Cardiac fibroblast (primary cell): Measurements from ENCODE around the gene WDR74.

Experiments
- DNase-seq, 2 donors: peaks; one replicate each; pipeline versions ENCODE4 v3.0.0 to v3.0.0-alpha.2; 2010; ENCODE audit warnings: low read depth in 2 of 2
- H3K4me3 ChIP-seq, 2 donors: replicated peaks in 1 of 2; 1 replicate in 1 of 2; 2 replicates in 1 of 2; pipeline ENCODE4 v1.5.1; 2011; ENCODE audit warnings: low read depth in 2 of 2, low read length in 2 of 2, mild to moderate bottlenecking in 2 of 2, moderate library complexity in 1 of 2
- CTCF ChIP-seq: IDR thresholded peaks from one replicate; pipeline ENCODE4 v1.5.1; 2011; ENCODE audit warnings: low read depth, mild to moderate bottlenecking, low read length, inconsistent platforms

Gene WDR74

GRCh38 chr11:62816557-62816956, 22.8 kb downstream of the WDR74 start:
- H3K4me3 ChIP-seq, result no peak overlapping the region
- DNase-seq, result no peak
- TF ChIP-seq CTCF, result no peak

- no peak for TF ChIP-seq CTCF
These were observed 27.7 kb downstream of the WDR74 start for GRCh38 chr11:62811659-62812058.

GRCh38 chr11:62810748-62811147, 28.6 kb downstream of the WDR74 start:
- DNase-seq, result no peak
- no peak overlapping the region for H3K4me3 ChIP-seq
- no peak for TF ChIP-seq CTCF

More at GRCh38 chr11:62811659-62812058, 27.7 kb downstream of the WDR74 start:
- DNase-seq, result no peak
- H3K4me3 ChIP-seq, result no peak overlapping the region

- DNase-seq, result peak; percentile 48 to 59
- no peak overlapping the region for H3K4me3 ChIP-seq
- TF ChIP-seq CTCF, result no peak
These were observed 32.7 kb downstream of the WDR74 start for GRCh38 chr11:62806611-62807121.

GRCh38 chr11:62805961-62806441, 33.4 kb downstream of the WDR74 start:
- DNase-seq, result peak in 1 of 2 donors; percentile 42
- TF ChIP-seq CTCF, result no peak
- peak overlapping the region; percentile 85 to 91 for H3K4me3 ChIP-seq

GRCh38 chr11:62805076-62805892, 34.1 kb downstream of the WDR74 start, which contains the start of gene NXF1:
NXF1 (minus strand) TSS chr11:62805440; CDS start chr11:62805356, 84 bp downstream.
- no peak for TF ChIP-seq CTCF
- DNase-seq, result peak; percentile 96 to 98
- peak within 1 kb of the TSS; percentile 85 to 91 for H3K4me3 ChIP-seq
